Activated effector memory CD4-positive, alpha-beta T cell treated with anti-CD3 and anti-CD28 coated beads, Interleukin-2, amount 50 U/mL, for 16 hours (primary cell): ENCODE results near the gene CCDC169.
A peak's percentile ranks its signal among the peaks of the same experiment; 100 is the strongest.
"Not testable (repeated sequence)": the region's sequence is repeated elsewhere in the genome, so short reads cannot be mapped to it uniquely, and the experiment has no call there.

ENCODE experiments used
- DNase-seq: peaks from one replicate; pipeline ENCODE4 v3.0.0-alpha.2; 2020

CCDC169 gene

DNA sequence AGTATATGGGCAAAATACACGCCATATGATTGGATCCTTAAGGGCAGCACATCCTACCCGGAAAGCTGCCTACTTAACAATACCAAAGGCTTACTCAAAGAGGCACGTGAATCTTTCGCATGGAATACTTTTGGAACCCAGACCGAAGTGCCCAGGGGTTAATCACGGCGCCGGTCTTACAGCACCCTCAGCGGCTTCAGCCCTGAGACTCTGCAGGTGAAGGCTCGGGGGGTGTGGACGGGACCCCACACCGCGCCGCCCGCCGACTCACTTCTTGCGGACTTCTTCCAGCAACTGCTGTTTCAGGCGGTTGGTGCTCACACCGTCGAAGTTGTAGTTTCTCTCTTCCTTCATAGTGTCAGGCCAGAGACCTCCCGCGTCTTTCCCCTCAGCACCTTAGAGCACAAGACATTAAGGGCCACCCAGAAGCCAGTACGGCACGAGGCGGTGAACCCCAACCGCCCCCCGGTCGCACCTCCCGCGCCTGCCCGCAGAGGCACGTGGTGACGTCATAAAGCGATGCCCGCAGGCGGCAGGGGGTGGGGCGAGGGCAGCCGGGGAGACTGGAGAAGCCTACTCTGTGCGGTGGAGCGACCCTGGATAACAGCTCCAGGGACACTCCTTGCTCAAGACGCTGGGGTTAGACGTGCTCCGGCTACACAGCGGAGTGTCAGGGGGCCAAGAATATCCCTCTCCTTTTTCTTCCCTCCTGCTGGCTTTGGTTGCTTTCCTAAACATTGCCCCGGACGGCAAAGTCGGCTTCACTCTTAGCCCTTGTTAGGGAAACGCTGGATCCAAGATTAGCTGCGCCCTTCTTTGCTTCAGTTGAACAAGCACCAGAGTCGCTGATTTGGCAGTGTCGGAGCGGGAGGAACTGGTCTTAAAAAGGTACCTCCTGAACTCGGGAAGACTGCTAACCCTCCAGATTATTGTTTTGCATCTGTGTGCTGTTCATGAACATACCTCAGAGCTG lies at the start of gene CCDC169:
Gene CCDC169 (minus strand): TSS at position 449 of the 973 bp plus-strand sequence. CDS start 95 bp downstream, at position 354.
- peak; percentile 86 for DNase-seq

DNA sequence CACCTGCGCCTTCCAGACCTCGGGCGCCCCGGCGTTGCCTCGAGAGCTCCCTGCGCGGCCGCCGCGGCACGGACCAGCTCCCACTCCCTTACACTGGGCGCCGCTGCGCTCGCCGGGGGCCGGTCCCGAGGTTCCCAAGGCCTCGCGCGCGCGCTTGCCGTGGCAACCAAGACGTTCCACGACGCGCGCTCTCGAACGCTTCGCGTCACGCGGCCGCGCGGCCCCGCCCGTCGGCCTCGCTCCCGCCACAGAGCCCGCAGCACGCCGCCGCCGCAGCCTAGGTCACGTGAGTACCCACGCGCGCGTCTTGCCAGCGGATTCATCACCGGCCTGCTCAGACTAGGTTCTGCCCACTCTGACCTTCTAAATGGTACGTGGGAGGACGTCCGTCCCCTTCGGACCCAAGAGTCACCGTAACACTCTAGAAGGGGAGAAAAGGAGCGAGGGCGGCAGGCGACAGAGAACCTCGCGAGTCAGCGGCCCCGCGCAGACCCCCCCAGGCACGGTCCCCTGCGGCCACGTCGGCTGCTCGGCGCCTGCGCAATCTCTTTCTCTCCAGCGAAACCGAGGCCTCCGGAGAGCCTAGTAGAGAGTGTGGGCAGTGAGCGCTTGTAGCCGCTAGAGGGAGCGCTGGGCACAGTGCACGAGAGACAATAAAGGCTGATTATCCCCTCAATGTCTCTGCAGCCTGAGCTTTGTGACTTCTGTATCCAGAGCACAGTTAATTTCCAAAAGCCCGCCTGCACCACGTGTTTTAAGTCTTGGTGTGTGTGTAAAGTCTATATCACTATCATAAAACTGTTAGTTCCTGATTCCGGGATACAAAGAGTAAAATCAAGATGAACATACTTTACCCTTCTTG lies 48.8 kb upstream of the CCDC169 start, which contains the start of gene SPART:
Gene SPART (minus strand): TSS at position 173 of the 862 bp plus-strand sequence. CDS start 10,564 bp downstream, outside the sequence.
- peak; percentile 94 for DNase-seq

GRCh38 chr13:36345438-36346221 lies 48.0 kb upstream of the CCDC169 start:
- peak; percentile 77 for DNase-seq

DNA sequence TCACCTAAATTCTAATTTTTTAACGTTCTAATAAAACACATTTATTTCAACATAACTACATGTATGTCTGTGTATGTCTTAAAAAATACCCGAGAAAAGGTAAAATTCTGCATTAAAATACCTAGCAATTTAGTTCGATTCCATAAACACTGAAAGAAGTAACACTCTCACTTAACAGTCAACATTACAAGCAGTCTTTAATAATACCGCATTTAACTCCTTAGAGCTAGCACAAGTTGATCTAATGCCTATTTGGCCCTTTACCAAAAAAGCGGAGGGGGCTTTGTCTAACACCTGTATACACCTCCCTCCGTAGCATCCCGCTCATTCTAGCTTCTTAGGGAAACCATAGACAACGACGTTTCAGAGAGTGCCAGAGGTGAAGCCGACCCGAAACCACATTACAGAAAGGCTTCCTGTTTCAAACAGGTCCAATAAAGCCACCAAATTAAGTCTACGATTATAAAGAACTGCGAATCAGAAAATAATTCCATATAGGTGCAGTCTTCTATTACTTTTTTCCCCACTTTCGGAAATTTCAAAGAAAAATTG lies 47.3 kb upstream of the CCDC169 start:
- DNase-seq, result no peak

GRCh38 chr13:36344173-36344572 lies 46.6 kb upstream of the CCDC169 start:
- DNase-seq, result no peak

- DNase-seq, result no peak
These were observed 46.2 kb upstream of the CCDC169 start for GRCh38 chr13:36343766-36344165.

DNA sequence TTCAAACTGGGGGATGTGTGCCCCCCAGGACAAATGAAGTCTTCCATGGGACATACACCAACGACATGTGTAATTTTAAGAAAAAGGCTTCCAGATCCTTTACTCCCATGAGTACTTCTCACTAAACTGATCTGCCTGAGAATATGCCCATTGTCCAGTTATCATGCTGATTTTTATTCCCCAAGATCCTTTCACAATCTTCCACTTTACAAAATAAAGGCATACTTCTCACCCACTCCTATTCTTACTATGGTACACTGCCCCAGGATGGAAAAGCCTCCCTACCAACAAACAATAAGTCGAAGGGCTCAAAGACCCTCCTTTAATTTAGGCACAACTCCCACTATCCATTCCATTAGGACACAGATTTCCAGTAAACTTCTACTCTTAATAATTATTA lies 45.1 kb upstream of the CCDC169 start:
- DNase-seq, result no peak

DNA sequence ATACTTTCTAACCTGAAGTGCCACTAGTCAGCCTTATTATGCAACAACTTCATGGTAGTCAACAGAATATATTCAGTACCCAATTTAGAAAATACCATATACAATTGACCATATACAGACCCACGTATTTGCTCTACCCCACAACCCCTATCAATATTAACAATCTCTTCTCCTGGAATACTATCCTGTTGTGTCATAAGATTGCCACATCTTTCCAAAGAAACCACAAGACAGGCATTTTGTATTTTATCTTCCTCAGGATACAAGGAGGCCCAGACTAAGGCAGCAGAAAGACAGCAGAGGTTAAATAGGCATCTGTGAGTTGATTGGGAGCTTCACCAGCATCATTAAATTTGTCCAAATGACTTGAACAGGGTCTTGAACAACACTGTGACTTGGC lies 44.1 kb upstream of the CCDC169 start:
- DNase-seq, result no peak

GRCh38 chr13:36339600-36340155 lies 42.1 kb upstream of the CCDC169 start:
- DNase-seq, result no peak

- no peak for DNase-seq
These were observed 40.5 kb upstream of the CCDC169 start for GRCh38 chr13:36337938-36338641.

DNA sequence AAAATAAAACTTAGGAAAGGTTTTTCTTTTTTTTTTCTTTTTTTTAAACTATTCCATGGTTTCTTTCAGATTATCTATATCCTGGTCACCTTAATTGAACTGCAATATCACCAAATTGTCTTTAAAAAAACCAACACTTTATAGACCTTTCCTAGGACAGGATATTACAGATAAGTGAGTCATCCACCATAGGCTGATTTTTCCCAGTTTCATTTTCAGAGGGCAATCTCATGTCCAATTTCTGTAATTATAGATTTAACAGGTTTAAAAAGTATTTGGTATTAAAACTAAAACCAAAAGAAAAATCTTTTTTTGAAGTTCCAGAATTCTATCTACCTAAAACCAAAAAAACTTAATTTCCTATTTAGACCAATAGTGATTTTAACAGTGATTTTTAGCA lies 35.4 kb upstream of the CCDC169 start:
- DNase-seq, result no peak

GRCh38 chr13:36332255-36332654 lies 34.6 kb upstream of the CCDC169 start:
- DNase-seq, result not testable (repeated sequence)

GRCh38 chr13:36331280-36331679 lies 33.7 kb upstream of the CCDC169 start:
- no peak for DNase-seq

- no peak for DNase-seq
These were observed 31.7 kb upstream of the CCDC169 start for GRCh38 chr13:36329361-36329760.

GRCh38 chr13:36328821-36329220 lies 31.2 kb upstream of the CCDC169 start:
- DNase-seq, result no peak

- no peak for DNase-seq
These were observed 28.3 kb upstream of the CCDC169 start for GRCh38 chr13:36325912-36326311.

DNA sequence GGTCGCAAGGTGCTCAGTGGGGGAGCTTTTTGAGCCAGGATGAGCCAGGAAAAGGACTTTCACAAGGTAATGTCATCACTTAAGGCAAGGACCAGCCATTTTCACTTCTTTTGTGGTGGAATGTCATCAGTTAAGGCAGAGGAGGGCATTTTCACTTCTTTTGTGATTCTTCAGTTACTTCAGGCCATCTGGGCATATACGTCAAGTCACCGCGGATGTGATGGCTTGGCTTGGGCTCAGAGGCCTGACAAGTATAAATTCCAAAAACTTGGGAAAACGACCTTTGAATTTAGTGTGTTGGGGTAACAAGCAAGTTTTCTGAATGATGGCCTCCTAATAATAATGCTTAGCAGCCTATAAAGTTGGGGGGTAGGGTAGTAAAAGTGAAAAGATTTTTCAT lies 27.3 kb upstream of the CCDC169 start:
- not testable (repeated sequence) for DNase-seq

- no peak for DNase-seq
These were observed 26.4 kb upstream of the CCDC169 start for GRCh38 chr13:36323951-36324566.

GRCh38 chr13:36323408-36323807 lies 25.8 kb upstream of the CCDC169 start:
- DNase-seq, result no peak

GRCh38 chr13:36319793-36320192 lies 22.2 kb upstream of the CCDC169 start:
- DNase-seq, result not testable (repeated sequence)
